Activated CD4-positive, alpha-beta T cell treated with anti-CD3 and anti-CD28 coated beads, Interleukin-2, amount 10 ng/mL, durations not matched to agents 24 days and 14 days (primary cell): ENCODE measurements around the gene MAP4K4. TPM values are rescaled to one million over a fixed set of nuclear protein-coding genes. Genes with fewer than 3 reads are reported as not detected.

Experiments
- DNase-seq: peaks from one replicate; pipeline ENCODE4 v3.0.0; 2022
- H3K27ac Mint-ChIP-seq: one replicate; pipeline ENCODE4 v1.8.0; 2022; ENCODE audit warnings: mild to moderate bottlenecking, mixed read lengths
- H3K27me3 Mint-ChIP-seq: one replicate; pipeline ENCODE4 v1.8.0; 2022; ENCODE audit warnings: mixed read lengths
- H3K36me3 Mint-ChIP-seq: one replicate; pipeline ENCODE4 v1.8.0; 2022; ENCODE audit warnings: low read depth, mild to moderate bottlenecking, mixed read lengths
- H3K4me1 Mint-ChIP-seq: one replicate; pipeline ENCODE4 v1.8.0; 2021; ENCODE audit warnings: mixed read lengths
- H3K4me3 Mint-ChIP-seq: one replicate; pipeline ENCODE4 v1.8.0; 2022; ENCODE audit warnings: mild to moderate bottlenecking, moderate library complexity, mixed read lengths
- H3K9me3 Mint-ChIP-seq: one replicate; pipeline ENCODE4 v1.8.0; 2021; ENCODE audit warnings: mixed read lengths
- intact Hi-C: fragments of 100-400 bp; cut with micrococcal nuclease; formaldehyde crosslinking; loops from one replicate; pipeline ENCODE4 v1.15.1; 2023
- total RNA-seq: library from RNA; stranded (reverse); gene quantifications from 2 replicates; pipeline ENCODE4 v1.2.3, GENCODE V29; 2022

MAP4K4 gene
- total RNA-seq, 1 donor from 2014 or later, result 42.6 TPM

GRCh38 chr2:101859604-101860003, 162.1 kb downstream of the MAP4K4 start:
- no peaks in the 10 kb centered on the region for H3K9me3 Mint-ChIP-seq
- H3K27me3 Mint-ChIP-seq, result no peaks in the 10 kb centered on the region
- H3K4me3 Mint-ChIP-seq, result no peak overlapping the region
- intact Hi-C loops, result no loop called here
- peaks cover 20% of the 10 kb centered on the region for H3K4me1 Mint-ChIP-seq
- H3K36me3 Mint-ChIP-seq, result peaks cover 53% of the 10 kb centered on the region
- DNase-seq, result no peak
- H3K27ac Mint-ChIP-seq, result no peak overlapping the region

- no peak overlapping the region for H3K27ac Mint-ChIP-seq
- DNase-seq, result no peak
- H3K27me3 Mint-ChIP-seq, result no peaks in the 10 kb centered on the region
- H3K9me3 Mint-ChIP-seq, result no peaks in the 10 kb centered on the region
- H3K4me1 Mint-ChIP-seq, result peaks cover 20% of the 10 kb centered on the region
- peaks cover 58% of the 10 kb centered on the region for H3K36me3 Mint-ChIP-seq
- intact Hi-C loops, result no loop called here
- H3K4me3 Mint-ChIP-seq, result no peak overlapping the region
Measured at GRCh38 chr2:101860157-101860556, 162.7 kb downstream of the MAP4K4 start.

- no peaks in the 10 kb centered on the region for H3K27me3 Mint-ChIP-seq
- H3K9me3 Mint-ChIP-seq, result no peaks in the 10 kb centered on the region
- peaks cover 60% of the 10 kb centered on the region for H3K36me3 Mint-ChIP-seq
- no peak for DNase-seq
- intact Hi-C loops, result no loop called here
- peaks cover 20% of the 10 kb centered on the region for H3K4me1 Mint-ChIP-seq
- no peak overlapping the region for H3K4me3 Mint-ChIP-seq
- no peak overlapping the region for H3K27ac Mint-ChIP-seq
Measured at GRCh38 chr2:101860782-101861181, 163.3 kb downstream of the MAP4K4 start.

GRCh38 chr2:101861382-101861781, 163.9 kb downstream of the MAP4K4 start:
- peaks cover 20% of the 10 kb centered on the region for H3K4me1 Mint-ChIP-seq
- intact Hi-C loops, result no loop called here

GRCh38 chr2:101863534-101863933, 166.0 kb downstream of the MAP4K4 start:
- Mint-ChIP-seq H3K36me3 (peaks cover 70% of the 10 kb centered on the region), H3K9me3 (no peaks in the 10 kb centered on the region), H3K27me3 (no peaks in the 10 kb centered on the region), H3K4me1 (peaks cover 9% of the 10 kb centered on the region), H3K27ac (no peak overlapping the region), H3K4me3 (no peak overlapping the region)
- no peak for DNase-seq
- intact Hi-C loops, result no loop called here

More at GRCh38 chr2:101861382-101861781, 163.9 kb downstream of the MAP4K4 start:
- no peak for DNase-seq
- Mint-ChIP-seq H3K4me3 (no peak overlapping the region), H3K9me3 (no peaks in the 10 kb centered on the region), H3K36me3 (peaks cover 62% of the 10 kb centered on the region), H3K27me3 (no peaks in the 10 kb centered on the region), H3K27ac (peak overlapping the region; percentile 58)

- Mint-ChIP-seq H3K4me1 (peaks cover 9% of the 10 kb centered on the region), H3K9me3 (no peaks in the 10 kb centered on the region), H3K36me3 (peaks cover 69% of the 10 kb centered on the region), H3K4me3 (no peak overlapping the region), H3K27me3 (no peaks in the 10 kb centered on the region), H3K27ac (no peak overlapping the region)
- DNase-seq, result no peak
- intact Hi-C loops, result no loop called here
Measured at GRCh38 chr2:101864426-101864825, 166.9 kb downstream of the MAP4K4 start.

GRCh38 chr2:101868525-101868924, 171.0 kb downstream of the MAP4K4 start:
- Mint-ChIP-seq H3K4me1 (peaks cover 3% of the 10 kb centered on the region), H3K9me3 (no peaks in the 10 kb centered on the region), H3K27ac (no peak overlapping the region), H3K27me3 (no peaks in the 10 kb centered on the region), H3K36me3 (peaks cover 70% of the 10 kb centered on the region), H3K4me3 (no peak overlapping the region)
- intact Hi-C loops, result no loop called here
- DNase-seq, result no peak

GRCh38 chr2:101869527-101869926, 172.0 kb downstream of the MAP4K4 start:
- Mint-ChIP-seq H3K4me3 (no peak overlapping the region), H3K9me3 (no peaks in the 10 kb centered on the region), H3K4me1 (peaks cover 6% of the 10 kb centered on the region), H3K27me3 (no peaks in the 10 kb centered on the region), H3K36me3 (peaks cover 71% of the 10 kb centered on the region), H3K27ac (no peak overlapping the region)
- intact Hi-C loops, result no loop called here
- DNase-seq, result no peak

GRCh38 chr2:101870444-101870843, 172.9 kb downstream of the MAP4K4 start:
- DNase-seq, result no peak
- intact Hi-C loops, result no loop called here
- Mint-ChIP-seq H3K9me3 (no peaks in the 10 kb centered on the region), H3K27me3 (no peaks in the 10 kb centered on the region), H3K36me3 (peaks cover 68% of the 10 kb centered on the region), H3K4me3 (no peak overlapping the region), H3K4me1 (peaks cover 6% of the 10 kb centered on the region), H3K27ac (no peak overlapping the region)

- DNase-seq, result no peak
- no peaks in the 10 kb centered on the region for H3K9me3 Mint-ChIP-seq
- H3K27ac Mint-ChIP-seq, result no peak overlapping the region
- peaks cover 6% of the 10 kb centered on the region for H3K4me1 Mint-ChIP-seq
- H3K27me3 Mint-ChIP-seq, result no peaks in the 10 kb centered on the region
- peaks cover 69% of the 10 kb centered on the region for H3K36me3 Mint-ChIP-seq
- intact Hi-C loops, result no loop called here
- H3K4me3 Mint-ChIP-seq, result no peak overlapping the region
Measured at GRCh38 chr2:101871480-101871879, 174.0 kb downstream of the MAP4K4 start.

- no peaks in the 10 kb centered on the region for H3K9me3 Mint-ChIP-seq
- intact Hi-C loops, result no loop called here
- no peak overlapping the region for H3K27ac Mint-ChIP-seq
- H3K4me1 Mint-ChIP-seq, result peaks cover 6% of the 10 kb centered on the region
- peaks cover 69% of the 10 kb centered on the region for H3K36me3 Mint-ChIP-seq
- H3K4me3 Mint-ChIP-seq, result no peak overlapping the region
- no peaks in the 10 kb centered on the region for H3K27me3 Mint-ChIP-seq
- DNase-seq, result no peak
Measured at GRCh38 chr2:101872480-101872879, 175.0 kb downstream of the MAP4K4 start.

GRCh38 chr2:101873543-101873942, 176.0 kb downstream of the MAP4K4 start:
- H3K27me3 Mint-ChIP-seq, result no peaks in the 10 kb centered on the region
- H3K36me3 Mint-ChIP-seq, result peaks cover 65% of the 10 kb centered on the region
- no peak overlapping the region for H3K4me3 Mint-ChIP-seq
- no peak overlapping the region for H3K27ac Mint-ChIP-seq
- intact Hi-C loops, result no loop called here
- peaks cover 6% of the 10 kb centered on the region for H3K4me1 Mint-ChIP-seq
- H3K9me3 Mint-ChIP-seq, result no peaks in the 10 kb centered on the region
- no peak for DNase-seq

GRCh38 chr2:101874069-101874468, 176.6 kb downstream of the MAP4K4 start:
- no peak for DNase-seq
- no peak overlapping the region for H3K27ac Mint-ChIP-seq
- no peaks in the 10 kb centered on the region for H3K9me3 Mint-ChIP-seq
- intact Hi-C loops, result no loop called here
- H3K36me3 Mint-ChIP-seq, result peaks cover 65% of the 10 kb centered on the region
- peaks cover 6% of the 10 kb centered on the region for H3K4me1 Mint-ChIP-seq
- H3K4me3 Mint-ChIP-seq, result no peak overlapping the region
- no peaks in the 10 kb centered on the region for H3K27me3 Mint-ChIP-seq

- no peak for DNase-seq
- Mint-ChIP-seq H3K4me1 (peaks cover 7% of the 10 kb centered on the region), H3K9me3 (no peaks in the 10 kb centered on the region), H3K27me3 (no peaks in the 10 kb centered on the region), H3K36me3 (peaks cover 50% of the 10 kb centered on the region), H3K27ac (no peak overlapping the region), H3K4me3 (no peak overlapping the region)
- intact Hi-C loops, result no loop called here
Measured at GRCh38 chr2:101879466-101879865, 182.0 kb downstream of the MAP4K4 start.

GRCh38 chr2:101881131-101881530, 183.6 kb downstream of the MAP4K4 start:
- Mint-ChIP-seq H3K36me3 (peaks cover 48% of the 10 kb centered on the region), H3K9me3 (no peaks in the 10 kb centered on the region), H3K4me3 (no peak overlapping the region), H3K27ac (no peak overlapping the region), H3K27me3 (no peaks in the 10 kb centered on the region), H3K4me1 (peaks cover 7% of the 10 kb centered on the region)
- intact Hi-C loops, result loop anchor here (5.0 kb wide), 1 partner anchor 116 kb away; no protein-coding TSS in a partner anchor
- no peak for DNase-seq
